Osteocyte (in vitro differentiated cells): Measurements from ENCODE around the gene HNF4A. TPM values are rescaled to one million over a fixed set of nuclear protein-coding genes. Genes with fewer than 3 reads are reported as not detected.

ENCODE experiments used
- DNase-seq: peaks from one replicate; pipeline ENCODE4 v3.0.0; 2021; ENCODE audit warnings: mixed read lengths; ENCODE audit not compliant: unreplicated experiment; ENCODE audit errors: extremely low spot score
- H3K27ac Mint-ChIP-seq: one replicate; pipeline ENCODE4 v1.8.0; 2021; ENCODE audit warnings: mild to moderate bottlenecking, mixed read lengths; ENCODE audit not compliant: unreplicated experiment
- H3K27me3 Mint-ChIP-seq: one replicate; pipeline ENCODE4 v1.8.0; 2021; ENCODE audit warnings: mixed read lengths; ENCODE audit not compliant: unreplicated experiment
- H3K36me3 Mint-ChIP-seq: one replicate; pipeline ENCODE4 v1.8.0; 2021; ENCODE audit warnings: mixed read lengths; ENCODE audit not compliant: unreplicated experiment
- H3K4me1 Mint-ChIP-seq: one replicate; pipeline ENCODE4 v1.8.0; 2021; ENCODE audit warnings: mixed read lengths; ENCODE audit not compliant: unreplicated experiment
- H3K4me3 Mint-ChIP-seq: one replicate; pipeline ENCODE4 v1.8.0; 2021; ENCODE audit warnings: mild to moderate bottlenecking, moderate library complexity, mixed read lengths; ENCODE audit not compliant: unreplicated experiment
- H3K9me3 Mint-ChIP-seq: one replicate; pipeline ENCODE4 v1.8.0; 2021; ENCODE audit warnings: mixed read lengths; ENCODE audit not compliant: unreplicated experiment
- total RNA-seq: library from RNA; stranded (reverse); gene quantifications from 2 replicates; pipeline ENCODE4 v1.2.1, GENCODE V29; 2021
- TF ChIP-seq, protein P1 (sequence below): fragments of 200-600 bp; sonication (generic); IDR thresholded peaks from 2 replicates; pipeline ENCODE4 v1.5.0; 2021; ENCODE audit warnings: antibody characterized with exemption, mild to moderate bottlenecking, moderate library complexity

HNF4A gene
- total RNA-seq, 1 donor from 2014 or later = not detected

GRCh38 chr20:44437497-44437896 is 82.0 kb downstream of the HNF4A start:
- Mint-ChIP-seq H3K27ac (no peak overlapping the region), H3K4me3 (no peak overlapping the region), H3K36me3 (no peaks in the 10 kb centered on the region), H3K27me3 (peaks cover 11% of the 10 kb centered on the region), H3K4me1 (no peaks in the 10 kb centered on the region), H3K9me3 (no peaks in the 10 kb centered on the region)
- TF ChIP-seq, protein P1, sequence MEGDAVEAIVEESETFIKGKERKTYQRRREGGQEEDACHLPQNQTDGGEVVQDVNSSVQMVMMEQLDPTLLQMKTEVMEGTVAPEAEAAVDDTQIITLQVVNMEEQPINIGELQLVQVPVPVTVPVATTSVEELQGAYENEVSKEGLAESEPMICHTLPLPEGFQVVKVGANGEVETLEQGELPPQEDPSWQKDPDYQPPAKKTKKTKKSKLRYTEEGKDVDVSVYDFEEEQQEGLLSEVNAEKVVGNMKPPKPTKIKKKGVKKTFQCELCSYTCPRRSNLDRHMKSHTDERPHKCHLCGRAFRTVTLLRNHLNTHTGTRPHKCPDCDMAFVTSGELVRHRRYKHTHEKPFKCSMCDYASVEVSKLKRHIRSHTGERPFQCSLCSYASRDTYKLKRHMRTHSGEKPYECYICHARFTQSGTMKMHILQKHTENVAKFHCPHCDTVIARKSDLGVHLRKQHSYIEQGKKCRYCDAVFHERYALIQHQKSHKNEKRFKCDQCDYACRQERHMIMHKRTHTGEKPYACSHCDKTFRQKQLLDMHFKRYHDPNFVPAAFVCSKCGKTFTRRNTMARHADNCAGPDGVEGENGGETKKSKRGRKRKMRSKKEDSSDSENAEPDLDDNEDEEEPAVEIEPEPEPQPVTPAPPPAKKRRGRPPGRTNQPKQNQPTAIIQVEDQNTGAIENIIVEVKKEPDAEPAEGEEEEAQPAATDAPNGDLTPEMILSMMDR = no peak
- no peak for DNase-seq

- H3K27me3 Mint-ChIP-seq = peaks cover 9% of the 10 kb centered on the region
- no peaks in the 10 kb centered on the region for H3K4me1 Mint-ChIP-seq
- H3K4me3 Mint-ChIP-seq = no peak overlapping the region
- H3K9me3 Mint-ChIP-seq = no peaks in the 10 kb centered on the region
- TF ChIP-seq, protein P1 = no peak
- DNase-seq = no peak
- H3K36me3 Mint-ChIP-seq = no peaks in the 10 kb centered on the region
- H3K27ac Mint-ChIP-seq = no peak overlapping the region
Observed at GRCh38 chr20:44438782-44439181, 83.3 kb downstream of the HNF4A start.

DNA sequence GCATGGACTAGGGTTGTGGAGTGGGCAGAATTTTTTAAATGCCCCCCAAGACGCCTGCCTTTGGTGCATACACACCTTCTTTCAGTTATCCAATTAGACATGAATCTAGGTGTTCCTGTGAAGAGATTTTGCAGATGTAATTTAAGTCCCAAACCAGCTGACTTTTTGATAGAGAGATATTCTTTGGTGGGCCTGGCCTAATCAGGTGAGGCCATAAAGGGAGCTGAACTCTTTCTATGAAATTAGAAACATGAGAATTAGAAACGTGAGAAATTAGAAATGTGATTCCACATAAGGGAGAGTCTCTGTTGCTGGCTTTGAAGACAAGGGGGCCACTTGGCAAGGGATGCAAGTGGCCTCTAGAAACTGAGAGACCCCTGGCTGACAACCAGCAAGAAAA is 83.8 kb downstream of the HNF4A start:
- Mint-ChIP-seq H3K4me1 (no peaks in the 10 kb centered on the region), H3K27ac (no peak overlapping the region), H3K27me3 (peaks cover 9% of the 10 kb centered on the region), H3K4me3 (no peak overlapping the region), H3K9me3 (no peaks in the 10 kb centered on the region), H3K36me3 (no peaks in the 10 kb centered on the region)
- TF ChIP-seq, protein P1 = no peak
- DNase-seq = no peak

DNA sequence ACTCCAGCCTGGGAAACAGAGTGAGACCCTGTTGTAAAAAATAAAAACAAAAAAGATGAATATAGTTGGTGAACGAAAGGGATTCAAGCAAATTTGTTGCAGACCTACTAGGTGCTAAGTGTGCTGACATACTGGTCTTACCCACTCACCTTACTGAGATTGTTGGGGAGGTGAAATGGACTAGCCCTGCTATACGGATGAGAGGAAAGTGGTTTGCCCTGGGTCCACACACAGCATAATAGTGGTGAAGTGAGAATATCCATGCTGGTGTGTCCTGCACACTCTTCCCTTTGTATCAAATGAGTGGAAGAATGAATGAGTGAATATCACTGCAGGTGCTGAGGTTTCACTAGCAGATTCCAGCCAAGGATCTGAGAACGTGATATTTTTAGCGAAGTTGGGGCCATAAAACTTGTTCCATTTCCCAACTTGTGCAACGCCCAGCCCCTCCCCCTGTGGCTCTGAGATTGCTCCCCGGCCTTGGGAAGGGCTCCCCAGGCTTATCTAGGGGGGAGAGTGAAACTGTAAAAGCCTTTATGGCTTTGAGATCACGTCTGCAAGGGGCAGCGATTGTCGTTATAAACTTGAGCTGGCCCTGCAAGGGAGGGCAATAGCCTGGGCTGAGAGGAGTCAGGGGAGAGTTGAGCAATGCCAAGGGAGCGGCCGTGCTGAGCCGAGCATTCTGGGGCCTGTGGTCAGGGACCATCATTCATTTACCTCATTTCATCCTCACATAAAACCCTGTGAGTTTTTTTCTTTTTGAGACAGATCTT is 87.0 kb downstream of the HNF4A start:
- TF ChIP-seq, protein P1 = no peak
- H3K27me3 Mint-ChIP-seq = peaks cover 13% of the 10 kb centered on the region
- no peak for DNase-seq
- H3K36me3 Mint-ChIP-seq = no peaks in the 10 kb centered on the region
- no peak overlapping the region for H3K4me3 Mint-ChIP-seq
- H3K27ac Mint-ChIP-seq = no peak overlapping the region
- no peaks in the 10 kb centered on the region for H3K4me1 Mint-ChIP-seq
- no peaks in the 10 kb centered on the region for H3K9me3 Mint-ChIP-seq

DNA sequence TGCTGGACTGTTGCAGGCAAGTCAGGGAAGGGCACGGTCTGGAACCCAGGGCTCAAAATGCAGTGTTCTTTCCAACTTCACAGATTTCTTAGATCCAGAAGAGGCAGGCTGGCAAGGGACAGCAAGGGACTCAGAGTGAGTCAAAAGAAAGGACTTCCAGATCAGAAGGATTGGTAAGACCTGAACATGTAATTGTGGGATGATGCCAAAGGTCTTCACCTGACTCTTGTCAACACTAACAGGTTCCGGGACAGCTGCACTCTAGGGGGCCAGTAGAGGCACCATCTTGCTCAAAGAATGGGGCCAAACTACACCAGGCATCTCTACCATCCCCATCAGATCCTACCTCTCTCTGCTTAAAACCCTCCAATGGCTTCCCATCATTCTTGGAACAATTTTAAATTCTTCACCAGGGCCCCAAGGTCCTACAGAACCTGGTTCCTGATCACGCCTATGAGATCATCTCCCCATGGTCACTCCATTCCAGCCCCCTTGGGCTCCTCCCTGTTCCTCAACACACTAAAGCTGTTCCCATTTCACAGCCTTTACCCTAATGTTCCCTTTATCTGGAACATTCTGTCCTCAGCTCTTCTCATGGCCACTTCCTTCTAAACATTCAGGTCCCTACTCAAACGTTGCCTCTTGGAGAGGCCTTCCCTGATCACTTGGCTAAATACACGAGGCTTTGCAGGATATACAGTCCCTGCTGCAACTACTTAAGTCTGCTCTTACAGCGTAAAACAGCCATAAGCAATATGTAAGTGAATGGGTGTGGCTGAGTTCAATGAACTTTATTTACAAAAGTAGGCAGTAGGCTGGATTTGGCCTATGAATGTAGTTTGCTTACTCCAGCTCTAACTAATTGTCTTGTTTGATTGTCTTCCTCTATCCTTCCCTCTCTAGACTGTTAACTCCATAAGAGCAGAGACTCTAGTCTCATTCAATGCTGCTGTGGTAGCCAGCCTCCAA is 90.5 kb downstream of the HNF4A start:
- peaks cover 26% of the 10 kb centered on the region for H3K27me3 Mint-ChIP-seq
- no peak overlapping the region for H3K4me3 Mint-ChIP-seq
- TF ChIP-seq, protein P1 = no peak
- DNase-seq = no peak
- no peaks in the 10 kb centered on the region for H3K36me3 Mint-ChIP-seq
- no peak overlapping the region for H3K27ac Mint-ChIP-seq
- no peaks in the 10 kb centered on the region for H3K9me3 Mint-ChIP-seq
- H3K4me1 Mint-ChIP-seq = no peaks in the 10 kb centered on the region
